Measurements from ENCODE around the gene DNAJC15. TPM values are rescaled to one million over a fixed set of nuclear protein-coding genes. Genes with fewer than 3 reads are reported as not detected.

DNAJC15 gene
- total RNA-seq, 1 experiment from 2014 or later, result 10.8 TPM

DNA sequence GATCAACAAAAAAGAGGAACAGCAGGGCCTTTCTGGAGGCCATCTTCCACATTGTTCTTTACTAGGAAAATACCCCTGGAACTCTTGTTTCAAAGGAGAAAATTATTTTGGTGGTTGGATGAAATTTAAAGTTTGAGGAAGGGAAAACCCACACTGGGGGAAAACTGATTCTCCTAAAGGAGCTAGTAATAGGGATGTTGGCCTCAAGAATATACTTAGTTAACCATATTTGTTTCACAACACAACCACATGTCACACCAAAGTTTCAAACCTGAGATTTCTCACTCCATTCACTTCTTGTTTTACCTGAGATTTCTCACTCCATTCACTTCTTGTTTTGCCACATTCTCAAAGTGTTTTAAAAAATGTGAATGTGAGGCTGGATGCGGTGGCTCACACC, 28.5 kb upstream of the DNAJC15 start:
- intact Hi-C loops (cut with micrococcal nuclease), result no loop called here
- H3K4me2 ChIP-seq (ENCODE audit: low read length), result no peak overlapping the region
- H3K27ac ChIP-seq (ENCODE audit: low read depth, low read length), result no peak overlapping the region

More for the DNA sequence above, 28.5 kb upstream of the DNAJC15 start:
- Histone ChIP-seq H3K4me1 (ENCODE audit: control insufficient read depth in 1 of 2, insufficient read depth in 2 of 2, low read length in 2 of 2) (peaks cover 0 to 25% of the 10 kb centered on the region in 2 experiments; a peak in 2 of 4 replicates), H2AFZ (ENCODE audit: low read depth, low read length, poor library complexity, severe bottlenecking) (no peak overlapping the region), H3K9ac (ENCODE audit: low read length) (no peak overlapping the region), H3K4me3 (replicated peaks in 1 of 2; ENCODE audit: low read depth in 1 of 2, low read length in 2 of 2) (no peak overlapping the region), H4K20me1 (ENCODE audit: insufficient read depth) (no peaks in the 10 kb centered on the region), H3K27me3 (ENCODE audit: insufficient read depth, low read length) (no peaks in the 10 kb centered on the region), H3K79me2 (ENCODE audit: insufficient read depth, low read length) (no peaks in the 10 kb centered on the region), H3K9me3 (ENCODE audit: control insufficient read depth in 1 of 2, insufficient read depth in 1 of 2, low read depth in 1 of 2, low read length in 2 of 2) (no peaks in the 10 kb centered on the region), H3K9me2 (ENCODE audit: insufficient read depth) (no peaks in the 10 kb centered on the region), H3K36me3 (ENCODE audit: control insufficient read depth in 1 of 2, insufficient read depth in 2 of 2, low read length in 2 of 2) (no peaks in the 10 kb centered on the region)
- RAD21 ChIA-PET (ENCODE audit: low non-redundant PET in 1 of 2, low total read pairs in 2 of 2, uncharacterized antibody in 2 of 2, unreplicated experiment in 2 of 2), result no interaction called here
- BruUV-seq (replicated peaks), result no TSS peak
- ATAC-seq, result no peak
- no peak for DNase-seq (ENCODE audit: low read depth, low spot score)
- CTCF ChIA-PET, result no interaction called here
- POLR2A ChIA-PET, result no interaction called here
- TF ChIP-seq EZH2phosphoT487 (IDR thresholded peaks at IDR 0.05; ENCODE audit: borderline replicate concordance) (no peak), ZFX (IDR thresholded peaks at IDR 0.05) (no peak), TCF7L2 (IDR thresholded peaks at IDR 0.05; ENCODE audit: borderline replicate concordance, extremely low read depth, insufficient read depth, insufficient read length) (no peak), SIN3A (IDR thresholded peaks at IDR 0.05; ENCODE audit: low read depth) (no peak), RAD21 (IDR thresholded peaks at IDR 0.05; ENCODE audit: low read depth) (no peak), CEBPB (IDR thresholded peaks at IDR 0.05; ENCODE audit: low read depth) (no peak), SP1 (IDR thresholded peaks at IDR 0.05; ENCODE audit: low read depth) (no peak), ZNF274 (IDR thresholded peaks at IDR 0.05; ENCODE audit: low read depth, low read length) (no peak), POLR2A (IDR thresholded peaks at IDR 0.05; ENCODE audit: borderline replicate concordance, extremely low read depth, insufficient read depth, insufficient read length) (no peak), YY1 (IDR thresholded peaks at IDR 0.05; ENCODE audit: extremely low read depth, insufficient replicate concordance, low read depth, low read length) (no peak), CBX3 (IDR thresholded peaks at IDR 0.05; ENCODE audit: low read depth) (no peak), FOSL1 (IDR thresholded peaks at IDR 0.05; ENCODE audit: low read depth) (no peak), EGR1 (IDR thresholded peaks at IDR 0.05; ENCODE audit: low read depth) (no peak), JUND (IDR thresholded peaks at IDR 0.05) (no peak), EZH2 (IDR thresholded peaks at IDR 0.05) (no peak)
- TF ChIP-seq, protein P1, sequence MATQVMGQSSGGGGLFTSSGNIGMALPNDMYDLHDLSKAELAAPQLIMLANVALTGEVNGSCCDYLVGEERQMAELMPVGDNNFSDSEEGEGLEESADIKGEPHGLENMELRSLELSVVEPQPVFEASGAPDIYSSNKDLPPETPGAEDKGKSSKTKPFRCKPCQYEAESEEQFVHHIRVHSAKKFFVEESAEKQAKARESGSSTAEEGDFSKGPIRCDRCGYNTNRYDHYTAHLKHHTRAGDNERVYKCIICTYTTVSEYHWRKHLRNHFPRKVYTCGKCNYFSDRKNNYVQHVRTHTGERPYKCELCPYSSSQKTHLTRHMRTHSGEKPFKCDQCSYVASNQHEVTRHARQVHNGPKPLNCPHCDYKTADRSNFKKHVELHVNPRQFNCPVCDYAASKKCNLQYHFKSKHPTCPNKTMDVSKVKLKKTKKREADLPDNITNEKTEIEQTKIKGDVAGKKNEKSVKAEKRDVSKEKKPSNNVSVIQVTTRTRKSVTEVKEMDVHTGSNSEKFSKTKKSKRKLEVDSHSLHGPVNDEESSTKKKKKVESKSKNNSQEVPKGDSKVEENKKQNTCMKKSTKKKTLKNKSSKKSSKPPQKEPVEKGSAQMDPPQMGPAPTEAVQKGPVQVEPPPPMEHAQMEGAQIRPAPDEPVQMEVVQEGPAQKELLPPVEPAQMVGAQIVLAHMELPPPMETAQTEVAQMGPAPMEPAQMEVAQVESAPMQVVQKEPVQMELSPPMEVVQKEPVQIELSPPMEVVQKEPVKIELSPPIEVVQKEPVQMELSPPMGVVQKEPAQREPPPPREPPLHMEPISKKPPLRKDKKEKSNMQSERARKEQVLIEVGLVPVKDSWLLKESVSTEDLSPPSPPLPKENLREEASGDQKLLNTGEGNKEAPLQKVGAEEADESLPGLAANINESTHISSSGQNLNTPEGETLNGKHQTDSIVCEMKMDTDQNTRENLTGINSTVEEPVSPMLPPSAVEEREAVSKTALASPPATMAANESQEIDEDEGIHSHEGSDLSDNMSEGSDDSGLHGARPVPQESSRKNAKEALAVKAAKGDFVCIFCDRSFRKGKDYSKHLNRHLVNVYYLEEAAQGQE (IDR thresholded peaks at IDR 0.05; ENCODE audit: low read depth), result no peak
- TF ChIP-seq, protein P2, sequence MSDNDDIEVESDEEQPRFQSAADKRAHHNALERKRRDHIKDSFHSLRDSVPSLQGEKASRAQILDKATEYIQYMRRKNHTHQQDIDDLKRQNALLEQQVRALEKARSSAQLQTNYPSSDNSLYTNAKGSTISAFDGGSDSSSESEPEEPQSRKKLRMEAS (IDR thresholded peaks at IDR 0.05), result no peak
- TF ChIP-seq, protein P3, sequence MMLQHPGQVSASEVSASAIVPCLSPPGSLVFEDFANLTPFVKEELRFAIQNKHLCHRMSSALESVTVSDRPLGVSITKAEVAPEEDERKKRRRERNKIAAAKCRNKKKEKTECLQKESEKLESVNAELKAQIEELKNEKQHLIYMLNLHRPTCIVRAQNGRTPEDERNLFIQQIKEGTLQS (IDR thresholded peaks at IDR 0.05), result no peak
- TF ChIP-seq, protein P4, sequence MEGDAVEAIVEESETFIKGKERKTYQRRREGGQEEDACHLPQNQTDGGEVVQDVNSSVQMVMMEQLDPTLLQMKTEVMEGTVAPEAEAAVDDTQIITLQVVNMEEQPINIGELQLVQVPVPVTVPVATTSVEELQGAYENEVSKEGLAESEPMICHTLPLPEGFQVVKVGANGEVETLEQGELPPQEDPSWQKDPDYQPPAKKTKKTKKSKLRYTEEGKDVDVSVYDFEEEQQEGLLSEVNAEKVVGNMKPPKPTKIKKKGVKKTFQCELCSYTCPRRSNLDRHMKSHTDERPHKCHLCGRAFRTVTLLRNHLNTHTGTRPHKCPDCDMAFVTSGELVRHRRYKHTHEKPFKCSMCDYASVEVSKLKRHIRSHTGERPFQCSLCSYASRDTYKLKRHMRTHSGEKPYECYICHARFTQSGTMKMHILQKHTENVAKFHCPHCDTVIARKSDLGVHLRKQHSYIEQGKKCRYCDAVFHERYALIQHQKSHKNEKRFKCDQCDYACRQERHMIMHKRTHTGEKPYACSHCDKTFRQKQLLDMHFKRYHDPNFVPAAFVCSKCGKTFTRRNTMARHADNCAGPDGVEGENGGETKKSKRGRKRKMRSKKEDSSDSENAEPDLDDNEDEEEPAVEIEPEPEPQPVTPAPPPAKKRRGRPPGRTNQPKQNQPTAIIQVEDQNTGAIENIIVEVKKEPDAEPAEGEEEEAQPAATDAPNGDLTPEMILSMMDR (IDR thresholded peaks at IDR 0.05 in 2 of 3, conservative IDR thresholded peaks at IDR 0.05 in 1 of 3; ENCODE audit: borderline replicate concordance in 1 of 3, insufficient read depth in 1 of 3, low read depth in 2 of 3, low read length in 2 of 3), result no peak
- TF ChIP-seq, protein P5, sequence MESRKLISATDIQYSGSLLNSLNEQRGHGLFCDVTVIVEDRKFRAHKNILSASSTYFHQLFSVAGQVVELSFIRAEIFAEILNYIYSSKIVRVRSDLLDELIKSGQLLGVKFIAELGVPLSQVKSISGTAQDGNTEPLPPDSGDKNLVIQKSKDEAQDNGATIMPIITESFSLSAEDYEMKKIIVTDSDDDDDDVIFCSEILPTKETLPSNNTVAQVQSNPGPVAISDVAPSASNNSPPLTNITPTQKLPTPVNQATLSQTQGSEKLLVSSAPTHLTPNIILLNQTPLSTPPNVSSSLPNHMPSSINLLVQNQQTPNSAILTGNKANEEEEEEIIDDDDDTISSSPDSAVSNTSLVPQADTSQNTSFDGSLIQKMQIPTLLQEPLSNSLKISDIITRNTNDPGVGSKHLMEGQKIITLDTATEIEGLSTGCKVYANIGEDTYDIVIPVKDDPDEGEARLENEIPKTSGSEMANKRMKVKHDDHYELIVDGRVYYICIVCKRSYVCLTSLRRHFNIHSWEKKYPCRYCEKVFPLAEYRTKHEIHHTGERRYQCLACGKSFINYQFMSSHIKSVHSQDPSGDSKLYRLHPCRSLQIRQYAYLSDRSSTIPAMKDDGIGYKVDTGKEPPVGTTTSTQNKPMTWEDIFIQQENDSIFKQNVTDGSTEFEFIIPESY (IDR thresholded peaks at IDR 0.05; ENCODE audit: extremely low read depth, insufficient replicate concordance, low read length), result no peak

Measured in HCT116 (cell line).